Cardiac muscle cell (in vitro differentiated cells and primary cell): Measurements from ENCODE around the gene MUC7. TPM values are rescaled to one million over a fixed set of nuclear protein-coding genes. Genes with fewer than 3 reads are reported as not detected.

Experiments
- DNase-seq, 2 donors: peaks; one replicate each; pipeline versions ENCODE4 v3.0.0 to v3.0.0-alpha.2; 2010 to 2017; ENCODE audit warnings: low read depth in 1 of 2, low spot score in 1 of 2
- H3K27ac ChIP-seq: fragments of 200-600 bp; sonication (generic); 2 replicates; pipeline ENCODE4 v1.5.1; 2016
- H3K27me3 ChIP-seq: fragments of 200-600 bp; sonication (generic); 2 replicates; pipeline ENCODE4 v1.6.0; 2016; ENCODE audit warnings: control low read depth
- H3K36me3 ChIP-seq: fragments of 200-600 bp; sonication (generic); 2 replicates; pipeline ENCODE4 v1.5.1; 2016; ENCODE audit warnings: control low read depth
- H3K4me1 ChIP-seq: fragments of 200-600 bp; sonication (generic); 2 replicates; pipeline ENCODE4 v1.8.1; 2017; ENCODE audit warnings: low read depth, mild to moderate bottlenecking, mixed run types
- H3K4me3 ChIP-seq: fragments of 200-600 bp; sonication (generic); 2 replicates; pipeline ENCODE4 v1.5.1; 2016; ENCODE audit warnings: mild to moderate bottlenecking
- H3K9me3 ChIP-seq: fragments of 200-600 bp; sonication (generic); 2 replicates; pipeline ENCODE4 v1.5.1; 2017; ENCODE audit warnings: low read depth, mild to moderate bottlenecking, control low read depth
- polyA plus RNA-seq: library from polyadenylated mRNA; unstranded; fragments of >200 nt; fragmentation: Nextera tagmentation; extraction: Ambion mirVana; gene quantifications from 2 replicates; pipeline ENCODE4 v1.2.1, GENCODE V29; 2016
- total RNA-seq: library from RNA; depleted of rRNA; stranded (reverse); fragments of >200 nt; gene quantifications from 2 replicates; pipeline ENCODE4 v1.2.3, GENCODE V29; 2016
- TF ChIP-seq, protein P1 (sequence below): IDR thresholded peaks from 2 replicates; pipeline ENCODE4 v1.5.1; 2012; ENCODE audit warnings: low read depth, mild to moderate bottlenecking, low read length

MUC7 gene
- total and polyA plus RNA-seq, 2 experiments from 2014 or later = not detected

DNA sequence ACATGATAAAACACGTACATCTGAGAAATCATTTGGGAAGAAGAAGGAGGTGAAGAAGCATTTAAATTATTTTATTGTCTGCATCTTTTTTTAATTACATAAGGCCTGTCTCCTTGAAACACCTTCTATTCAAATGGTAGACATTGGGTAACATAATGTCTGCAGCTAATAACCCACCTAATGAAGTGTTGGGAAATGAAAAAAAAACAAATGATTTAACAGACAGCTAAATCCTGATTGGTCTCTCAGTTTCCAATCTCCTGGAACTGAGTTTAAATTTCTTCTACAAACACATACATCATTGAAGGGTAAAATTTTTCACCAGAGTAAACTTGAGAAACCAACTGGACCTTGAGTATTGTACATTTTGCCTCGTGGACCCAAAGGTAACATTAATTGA, 46.3 kb downstream of the MUC7 start, which contains the start of gene AMTN:
Gene AMTN (plus strand): TSS at position 301 of the 400 bp plus-strand sequence. CDS start 209 bp downstream, outside the sequence.
- no peak for DNase-seq
- Histone ChIP-seq H3K27me3 (no peaks in the 10 kb centered on the region), H3K9me3 (no peaks in the 10 kb centered on the region), H3K4me1 (no peaks in the 10 kb centered on the region), H3K27ac (no peak within 1 kb of the TSS), H3K4me3 (no peak within 1 kb of the TSS), H3K36me3 (no peaks in the 10 kb centered on the region)
- TF ChIP-seq, protein P1, sequence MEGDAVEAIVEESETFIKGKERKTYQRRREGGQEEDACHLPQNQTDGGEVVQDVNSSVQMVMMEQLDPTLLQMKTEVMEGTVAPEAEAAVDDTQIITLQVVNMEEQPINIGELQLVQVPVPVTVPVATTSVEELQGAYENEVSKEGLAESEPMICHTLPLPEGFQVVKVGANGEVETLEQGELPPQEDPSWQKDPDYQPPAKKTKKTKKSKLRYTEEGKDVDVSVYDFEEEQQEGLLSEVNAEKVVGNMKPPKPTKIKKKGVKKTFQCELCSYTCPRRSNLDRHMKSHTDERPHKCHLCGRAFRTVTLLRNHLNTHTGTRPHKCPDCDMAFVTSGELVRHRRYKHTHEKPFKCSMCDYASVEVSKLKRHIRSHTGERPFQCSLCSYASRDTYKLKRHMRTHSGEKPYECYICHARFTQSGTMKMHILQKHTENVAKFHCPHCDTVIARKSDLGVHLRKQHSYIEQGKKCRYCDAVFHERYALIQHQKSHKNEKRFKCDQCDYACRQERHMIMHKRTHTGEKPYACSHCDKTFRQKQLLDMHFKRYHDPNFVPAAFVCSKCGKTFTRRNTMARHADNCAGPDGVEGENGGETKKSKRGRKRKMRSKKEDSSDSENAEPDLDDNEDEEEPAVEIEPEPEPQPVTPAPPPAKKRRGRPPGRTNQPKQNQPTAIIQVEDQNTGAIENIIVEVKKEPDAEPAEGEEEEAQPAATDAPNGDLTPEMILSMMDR = no peak

DNA sequence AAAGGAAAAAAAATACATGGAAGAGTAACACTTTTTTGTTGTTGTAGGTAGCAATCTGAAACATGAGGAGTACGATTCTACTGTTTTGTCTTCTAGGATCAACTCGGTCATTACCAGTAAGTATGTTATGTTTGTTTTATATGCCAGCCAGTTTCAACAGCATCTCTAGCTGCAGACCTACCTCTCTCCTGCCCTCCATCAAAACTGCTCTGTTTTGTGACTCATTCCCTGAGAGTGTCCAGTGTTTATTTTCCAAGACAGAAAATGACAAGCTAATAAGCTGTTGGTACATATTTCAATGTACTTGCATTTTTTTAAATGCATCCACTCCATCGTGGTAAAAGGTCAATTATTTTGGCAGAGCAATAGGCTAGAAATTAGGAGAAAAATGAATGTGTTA, 46.7 kb downstream of the MUC7 start:
- H3K27ac ChIP-seq = no peak overlapping the region
- TF ChIP-seq, protein P1 = no peak
- no peaks in the 10 kb centered on the region for H3K27me3 ChIP-seq
- no peaks in the 10 kb centered on the region for H3K9me3 ChIP-seq
- no peak overlapping the region for H3K4me3 ChIP-seq
- DNase-seq = no peak
- no peaks in the 10 kb centered on the region for H3K4me1 ChIP-seq
- H3K36me3 ChIP-seq = no peaks in the 10 kb centered on the region

DNA sequence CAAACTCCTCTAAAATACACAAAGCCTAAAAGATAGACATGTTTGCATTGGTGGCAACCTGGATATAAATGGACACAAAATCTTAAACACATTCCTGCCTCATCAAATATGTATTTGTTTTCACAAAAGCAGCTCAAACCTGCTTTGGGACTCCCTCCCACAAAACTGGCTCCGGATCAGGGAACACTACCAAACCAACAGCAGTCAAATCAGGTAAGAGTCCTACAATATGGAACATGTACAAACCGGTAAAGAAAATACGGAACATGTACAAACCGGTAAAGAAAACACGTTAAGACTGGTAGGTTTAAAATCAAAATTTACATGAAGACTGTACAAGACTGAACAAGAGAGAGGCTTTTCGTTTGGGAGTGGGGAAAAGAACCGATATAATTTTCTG, 50.6 kb downstream of the MUC7 start:
- DNase-seq = no peak
- H3K27me3 ChIP-seq = no peaks in the 10 kb centered on the region
- H3K27ac ChIP-seq = no peak overlapping the region
- H3K4me3 ChIP-seq = no peak overlapping the region
- TF ChIP-seq, protein P1 = no peak
- no peaks in the 10 kb centered on the region for H3K4me1 ChIP-seq
- H3K36me3 ChIP-seq = no peaks in the 10 kb centered on the region
- no peaks in the 10 kb centered on the region for H3K9me3 ChIP-seq

DNA sequence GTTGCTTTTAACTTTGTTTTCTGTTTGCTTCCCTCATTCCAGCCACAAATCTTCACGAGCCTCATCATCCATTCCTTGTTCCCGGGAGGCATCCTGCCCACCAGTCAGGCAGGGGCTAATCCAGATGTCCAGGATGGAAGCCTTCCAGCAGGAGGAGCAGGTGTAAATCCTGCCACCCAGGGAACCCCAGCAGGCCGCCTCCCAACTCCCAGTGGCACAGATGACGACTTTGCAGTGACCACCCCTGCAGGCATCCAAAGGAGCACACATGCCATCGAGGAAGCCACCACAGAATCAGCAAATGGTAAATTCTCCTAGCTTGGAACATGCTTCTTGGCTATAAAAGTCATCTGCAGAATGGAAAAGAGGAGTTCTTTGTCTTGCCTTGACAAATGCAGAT, 59.0 kb downstream of the MUC7 start:
- Histone ChIP-seq H3K27ac (no peak overlapping the region), H3K4me3 (no peak overlapping the region), H3K4me1 (no peaks in the 10 kb centered on the region), H3K36me3 (no peaks in the 10 kb centered on the region), H3K27me3 (no peaks in the 10 kb centered on the region), H3K9me3 (no peaks in the 10 kb centered on the region)
- DNase-seq = no peak
- TF ChIP-seq, protein P1 = no peak

DNA sequence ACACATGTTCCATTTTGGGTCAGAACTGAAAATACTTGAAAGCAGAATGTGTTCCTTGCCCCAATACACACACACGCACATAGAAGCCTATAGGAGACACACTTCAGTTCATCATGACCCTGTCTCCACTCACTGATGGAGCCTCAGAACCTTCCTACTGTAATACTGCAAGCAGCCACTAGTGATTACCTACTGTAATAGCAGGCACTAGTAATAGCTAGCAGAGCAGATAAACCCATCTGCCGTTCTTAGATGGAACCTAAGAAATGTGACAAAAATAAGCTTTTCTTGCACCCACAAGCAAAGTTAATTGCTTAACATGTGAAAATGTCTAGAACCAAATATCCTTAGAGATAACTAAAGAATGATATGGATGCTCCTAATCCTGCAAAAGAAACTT, 60.0 kb downstream of the MUC7 start:
- H3K27me3 ChIP-seq = no peaks in the 10 kb centered on the region
- H3K4me3 ChIP-seq = no peak overlapping the region
- no peak for DNase-seq
- H3K4me1 ChIP-seq = no peaks in the 10 kb centered on the region
- H3K36me3 ChIP-seq = no peaks in the 10 kb centered on the region
- no peaks in the 10 kb centered on the region for H3K9me3 ChIP-seq
- TF ChIP-seq, protein P1 = no peak
- H3K27ac ChIP-seq = no peak overlapping the region

Other genes with a start within 250 kb of the MUC7 start
- not detected in 2 replicates for gene FDCSP, start 246.1 kb upstream of the MUC7 start, total RNA-seq
- gene FDCSP, start 246.1 kb upstream of the MUC7 start, polyA plus RNA-seq = not detected in 2 replicates
- not detected in 2 replicates for gene CSN3, start 229.6 kb upstream of the MUC7 start, total RNA-seq
- not detected in 2 replicates for gene CSN3, start 229.6 kb upstream of the MUC7 start, polyA plus RNA-seq
- not detected in 2 replicates for gene CABS1, start 137.2 kb upstream of the MUC7 start, total RNA-seq
- gene CABS1, start 137.2 kb upstream of the MUC7 start, polyA plus RNA-seq = 0.55 TPM in 1 of 2 replicates, not detected in the other
- not detected in 2 replicates for gene SMR3A, start 111.4 kb upstream of the MUC7 start, total RNA-seq
- not detected in 2 replicates for gene SMR3A, start 111.4 kb upstream of the MUC7 start, polyA plus RNA-seq
- gene SMR3B, start 89.1 kb upstream of the MUC7 start, total RNA-seq = not detected in 2 replicates
- gene SMR3B, start 89.1 kb upstream of the MUC7 start, polyA plus RNA-seq = not detected in 2 replicates
- gene OPRPN, start 74.3 kb upstream of the MUC7 start, total RNA-seq = not detected in 2 replicates
- gene OPRPN, start 74.3 kb upstream of the MUC7 start, polyA plus RNA-seq = not detected in 2 replicates
- not detected in 2 replicates for gene AMTN, start 46.4 kb downstream of the MUC7 start, total RNA-seq
- gene AMTN, start 46.4 kb downstream of the MUC7 start, polyA plus RNA-seq = 0.53 TPM in 1 of 2 replicates, not detected in the other
- not detected in 2 replicates for gene AMBN, start 120.1 kb downstream of the MUC7 start, total RNA-seq
- not detected in 2 replicates for gene AMBN, start 120.1 kb downstream of the MUC7 start, polyA plus RNA-seq
- gene ENAM, start 156.5 kb downstream of the MUC7 start, total RNA-seq = under 0.01 TPM in 1 of 2 replicates, not detected in the other
- gene ENAM, start 156.5 kb downstream of the MUC7 start, polyA plus RNA-seq = not detected in 2 replicates
- gene JCHAIN, start 194.3 kb downstream of the MUC7 start, total RNA-seq = not detected in 2 replicates
- 0.61 TPM in 1 of 2 replicates, not detected in the other for gene JCHAIN, start 194.3 kb downstream of the MUC7 start, polyA plus RNA-seq
- 18.4 and 23.7 TPM in 2 replicates for gene UTP3, start 216.3 kb downstream of the MUC7 start, total RNA-seq
- 10.9 and 15.5 TPM in 2 replicates for gene UTP3, start 216.3 kb downstream of the MUC7 start, polyA plus RNA-seq
- gene RUFY3, start 249.8 kb downstream of the MUC7 start, total RNA-seq = 31.0 and 43.7 TPM in 2 replicates
- gene RUFY3, start 249.8 kb downstream of the MUC7 start, polyA plus RNA-seq = 28.1 and 35.2 TPM in 2 replicates